GM19025 (cell line): ENCODE results near the gene DDX31.
"Not testable (repeated sequence)": the region's sequence is repeated elsewhere in the genome, so short reads cannot be mapped to it uniquely, and the experiment has no call there.

Experiments used
- ATAC-seq: cut with Tn5 transposase; IDR thresholded peaks from one replicate; pipeline ENCODE4 v1.9.1; 2021; ENCODE audit warnings: mild to moderate bottlenecking, low read depth, moderate library complexity; ENCODE audit not compliant: unreplicated experiment

Gene DDX31

DNA sequence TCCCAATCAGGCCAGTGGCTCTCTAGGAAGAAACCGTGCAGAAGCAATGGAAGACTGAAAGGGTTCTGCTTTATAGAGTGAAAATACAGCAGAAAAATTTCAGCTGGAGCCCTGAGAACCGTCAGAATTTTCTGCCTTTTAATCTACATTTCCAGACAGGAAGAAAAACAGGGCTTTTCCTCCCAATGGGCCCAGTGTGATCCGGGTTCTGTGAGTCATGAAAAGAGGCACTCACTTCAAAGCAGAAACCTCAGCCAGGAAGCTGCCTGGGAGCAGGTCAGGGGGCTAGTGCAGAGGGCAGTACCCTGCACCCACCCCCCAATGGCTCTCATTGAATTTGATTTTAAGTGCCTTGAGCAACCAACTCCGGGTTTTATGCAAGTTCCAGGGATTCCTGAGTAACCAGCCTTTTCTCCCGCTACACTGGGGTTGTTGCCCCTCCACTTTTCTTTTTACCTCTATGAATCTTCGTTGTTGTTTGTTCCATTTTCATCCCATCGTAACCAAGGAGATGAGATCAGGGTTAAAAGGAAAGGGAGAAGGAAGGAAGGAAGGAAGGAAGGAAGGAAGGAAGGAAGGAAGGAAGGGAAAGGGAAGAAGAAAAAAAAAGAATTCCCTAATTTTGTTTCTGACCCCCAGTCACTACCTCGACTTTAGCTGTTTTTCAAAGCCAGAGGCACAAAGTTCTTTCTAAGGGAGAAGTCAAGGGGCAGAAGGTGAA, 86.0 kb downstream of the DDX31 start:
- ATAC-seq: no peak

DNA sequence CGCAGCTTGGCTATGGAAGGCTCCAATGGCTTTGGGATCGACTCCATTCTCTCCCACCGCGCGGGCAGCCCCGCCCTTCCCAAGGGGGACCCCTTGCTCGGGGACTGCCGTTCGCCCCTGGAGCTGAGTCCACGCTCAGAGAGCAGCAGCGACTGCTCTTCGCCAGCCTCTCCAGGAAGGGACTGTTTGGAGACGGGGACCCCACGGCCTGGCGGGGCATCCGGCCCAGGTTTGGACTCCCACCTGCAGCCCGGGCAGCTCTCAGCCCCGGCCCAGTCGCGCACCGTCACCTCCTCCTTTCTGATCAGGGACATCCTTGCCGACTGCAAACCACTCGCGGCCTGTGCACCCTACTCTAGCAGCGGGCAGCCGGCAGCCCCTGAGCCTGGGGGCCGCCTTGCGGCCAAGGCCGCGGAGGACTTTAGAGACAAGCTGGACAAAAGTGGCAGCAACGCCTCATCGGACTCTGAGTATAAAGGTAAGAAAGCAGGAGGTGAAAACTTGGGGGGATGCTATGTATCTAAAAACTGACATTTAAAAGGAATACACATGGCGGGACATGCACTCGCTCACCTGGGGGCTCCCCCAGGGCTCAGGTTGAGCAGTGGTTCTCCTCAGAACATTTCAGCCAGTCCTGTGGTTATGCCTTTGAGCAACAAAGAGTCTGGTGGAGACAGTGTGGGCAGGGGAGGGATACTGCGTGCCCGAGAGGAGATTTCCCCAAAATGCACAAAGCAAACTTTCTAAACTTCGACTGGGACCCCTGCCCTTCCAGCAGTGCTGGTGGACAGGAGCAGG, 86.8 kb downstream of the DDX31 start:
- ATAC-seq: no peak

DNA sequence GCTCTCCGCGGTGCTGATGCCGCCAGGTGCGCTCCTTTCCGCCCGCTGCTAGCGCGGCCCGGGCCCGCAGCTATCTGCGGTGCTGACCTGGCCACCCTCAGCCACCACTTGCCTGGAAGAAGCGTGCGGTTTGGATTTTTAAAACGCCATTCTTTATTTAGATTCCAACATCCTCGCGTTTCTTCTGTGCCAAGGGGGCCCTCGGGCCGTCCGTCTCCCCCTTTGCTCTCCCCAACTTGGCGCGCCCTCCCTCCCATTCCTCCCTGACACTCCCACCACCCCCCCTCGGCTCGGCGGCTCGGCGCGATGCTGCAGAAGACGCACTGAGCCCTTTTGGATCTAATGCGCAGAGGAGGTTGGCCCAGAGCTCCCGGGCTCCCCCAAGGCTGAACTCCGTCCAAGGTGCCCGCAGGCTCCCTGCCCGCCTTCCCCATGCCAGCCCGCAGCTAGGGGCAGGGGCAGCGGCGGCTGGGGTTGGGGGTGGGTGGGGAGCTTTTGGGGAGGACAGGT, 87.5 kb downstream of the DDX31 start, which contains the start of gene BARHL1:
BARHL1 (plus strand) TSS at position 331 of the 510 bp plus-strand sequence. CDS start 192 bp downstream, outside the sequence.
- ATAC-seq: no peak

DNA sequence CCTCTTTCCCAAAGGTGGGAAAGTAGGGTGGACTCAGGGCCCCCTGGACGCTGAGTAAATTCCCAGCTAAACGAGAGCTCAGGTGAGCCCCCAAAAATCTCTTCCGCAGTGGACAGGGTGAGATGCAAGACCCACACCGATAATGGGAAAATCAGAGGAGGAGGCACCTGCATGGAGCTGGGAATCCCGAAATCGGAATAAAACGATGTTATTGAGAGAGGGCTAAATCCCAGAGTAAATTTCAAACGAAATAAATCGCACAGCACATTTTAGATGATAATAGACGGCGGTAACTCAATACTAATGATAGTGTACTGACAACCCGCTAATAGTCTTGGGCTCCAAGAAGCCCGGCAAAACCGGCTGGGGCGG, 90.4 kb downstream of the DDX31 start:
- ATAC-seq: no peak

DNA sequence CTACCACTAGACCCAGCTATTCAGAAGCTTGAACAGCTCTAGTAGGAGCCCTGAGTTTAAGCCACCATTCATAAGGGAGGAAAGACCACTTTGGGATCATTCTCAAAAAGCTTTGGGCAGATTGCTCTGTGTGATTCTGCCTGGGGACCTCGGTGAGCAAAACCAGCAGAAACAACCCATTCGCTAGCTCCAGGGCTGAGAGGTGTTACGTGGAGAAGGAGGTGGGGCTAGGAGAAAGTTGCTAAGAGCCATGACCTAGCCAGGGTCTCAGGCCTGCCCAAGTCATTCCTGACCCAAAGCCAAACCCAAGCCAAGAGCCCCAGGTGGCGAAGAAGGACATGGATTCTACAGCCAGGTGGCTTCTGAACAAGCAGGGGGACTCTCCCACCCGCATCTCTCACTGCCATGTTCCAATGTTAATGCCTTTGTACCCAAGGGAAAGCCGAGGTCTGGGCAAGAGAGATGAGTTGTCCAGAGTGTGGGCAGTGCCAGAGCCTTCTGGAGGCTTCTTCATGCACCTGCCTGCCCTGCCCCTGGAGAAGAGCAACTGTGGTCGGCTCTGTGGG, 91.3 kb downstream of the DDX31 start:
- ATAC-seq: no peak

DNA sequence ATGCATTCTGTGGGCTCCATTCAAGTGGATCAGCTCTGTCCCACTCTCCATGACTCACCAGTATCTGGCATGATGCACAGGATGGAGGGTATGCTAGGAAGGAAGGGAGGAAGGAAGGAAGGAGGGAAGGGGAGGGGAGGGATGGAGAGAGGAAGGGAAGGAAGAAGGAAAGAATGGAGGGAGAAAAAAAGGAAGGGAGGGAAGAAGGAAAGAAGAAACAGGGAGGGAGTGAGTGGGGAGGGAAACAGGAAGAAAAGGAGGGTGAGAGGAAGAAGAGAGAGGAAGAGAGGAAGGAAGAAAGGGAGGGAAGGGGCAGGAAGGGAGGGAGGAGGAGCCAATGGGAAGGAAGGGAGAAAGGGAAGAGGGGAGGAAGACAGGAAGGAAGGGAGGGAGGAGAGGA, 92.7 kb downstream of the DDX31 start:
- ATAC-seq: no peak

DNA sequence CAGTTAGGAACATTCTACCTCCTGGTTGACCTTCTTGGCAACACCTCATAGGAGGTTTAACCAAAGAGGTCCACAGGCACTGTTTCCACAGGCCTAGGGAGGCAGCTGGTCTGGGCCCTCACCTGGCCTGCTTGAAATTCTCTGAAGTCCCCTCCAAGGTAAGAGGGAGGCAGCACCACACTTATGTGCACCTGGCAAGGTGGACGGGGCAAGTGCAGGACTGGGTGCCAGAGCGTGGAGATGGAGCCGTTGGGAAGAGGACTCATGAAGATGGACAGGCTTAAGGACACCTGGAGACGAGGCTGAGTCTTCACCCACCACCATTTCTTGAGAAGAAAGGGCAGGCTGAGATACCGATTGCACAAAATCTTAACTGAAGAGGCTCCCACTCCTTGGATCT, 94.0 kb downstream of the DDX31 start:
- ATAC-seq: no peak

DNA sequence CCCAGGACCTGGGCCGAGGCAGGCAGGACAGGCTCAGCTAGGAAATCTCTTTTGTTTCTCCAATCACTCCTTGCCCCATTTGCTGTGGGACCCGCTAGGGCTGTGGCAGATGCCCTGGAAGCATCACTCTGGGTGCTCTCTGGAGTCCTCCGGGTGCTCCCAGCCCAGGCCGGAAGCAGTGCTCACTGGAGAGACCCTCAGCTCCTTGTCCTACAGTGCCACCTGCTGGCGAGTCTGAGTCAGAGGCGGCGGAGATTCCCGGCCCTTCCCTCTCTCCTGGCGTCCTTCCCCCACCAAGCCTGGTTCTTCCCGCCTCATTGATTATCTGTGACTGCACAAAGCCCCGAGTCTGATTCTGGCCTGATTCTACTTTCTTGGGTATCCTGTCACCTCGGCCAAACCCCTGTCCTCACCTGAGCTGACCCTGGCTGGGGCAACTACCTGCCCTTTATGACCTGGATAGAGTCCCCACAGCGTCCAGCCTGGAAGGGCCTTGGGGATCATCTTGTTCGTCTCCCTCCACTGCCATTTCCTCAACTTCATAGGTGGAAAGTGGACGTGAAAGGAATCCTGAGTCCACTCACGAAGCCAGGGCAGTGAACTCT, 94.7 kb downstream of the DDX31 start:
- ATAC-seq: no peak

DNA sequence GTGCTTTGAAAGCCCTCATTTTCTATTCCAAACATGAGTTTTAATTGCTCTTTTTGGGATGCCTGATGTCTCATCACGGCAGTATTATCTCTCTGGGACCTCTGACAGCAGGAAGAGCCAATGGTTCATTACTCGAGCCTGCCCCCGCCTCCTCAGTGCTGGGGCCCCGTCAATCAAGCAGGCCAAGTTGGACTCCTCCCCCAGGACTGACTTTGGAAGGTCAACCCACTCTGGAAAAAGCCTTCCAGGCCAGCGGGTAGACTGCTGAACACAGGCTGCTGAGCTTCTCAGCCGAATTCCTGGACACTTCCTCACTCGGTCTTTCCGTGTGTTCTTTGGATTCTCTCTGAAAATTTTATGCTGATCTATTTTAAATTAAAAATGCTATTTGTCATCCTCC, 96.9 kb downstream of the DDX31 start:
- no peak for ATAC-seq

DNA sequence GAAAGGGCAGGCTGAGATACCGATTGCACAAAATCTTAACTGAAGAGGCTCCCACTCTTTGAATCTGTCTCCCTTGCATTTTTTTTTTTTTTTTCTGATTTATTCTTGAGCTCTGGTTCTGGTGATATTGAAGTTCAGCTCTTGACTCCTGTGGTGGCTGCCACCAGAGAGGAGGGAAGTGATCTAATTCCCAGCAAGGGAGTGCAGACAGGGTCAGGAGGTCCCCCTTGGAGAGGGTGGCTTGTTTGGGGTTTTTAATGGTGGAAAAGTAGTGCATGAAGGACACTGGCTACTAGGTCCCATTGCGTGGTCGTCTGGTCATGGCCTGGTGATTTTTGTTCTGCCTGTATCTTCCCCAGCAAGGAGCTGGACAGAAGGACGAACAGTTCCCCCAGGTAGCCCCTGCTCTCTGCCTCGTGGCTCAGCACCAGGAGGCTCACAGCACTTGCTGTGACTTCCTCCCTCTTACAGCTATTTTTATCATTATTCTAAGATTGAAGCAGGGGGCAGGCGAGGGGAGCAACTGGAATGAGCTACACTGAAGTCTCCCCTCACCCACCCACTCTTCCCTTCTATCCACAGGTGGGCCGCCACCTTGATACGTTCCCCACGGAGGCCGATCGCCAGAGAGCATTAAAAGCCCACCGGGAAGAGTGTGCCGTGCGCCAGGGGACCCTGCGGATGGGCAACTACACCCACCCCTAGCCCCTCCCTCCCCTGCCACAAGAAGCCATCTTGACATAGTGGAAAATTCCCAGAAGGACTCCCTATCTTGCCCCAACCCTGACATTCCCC, 97.8 kb downstream of the DDX31 start:
- ATAC-seq: no peak

DNA sequence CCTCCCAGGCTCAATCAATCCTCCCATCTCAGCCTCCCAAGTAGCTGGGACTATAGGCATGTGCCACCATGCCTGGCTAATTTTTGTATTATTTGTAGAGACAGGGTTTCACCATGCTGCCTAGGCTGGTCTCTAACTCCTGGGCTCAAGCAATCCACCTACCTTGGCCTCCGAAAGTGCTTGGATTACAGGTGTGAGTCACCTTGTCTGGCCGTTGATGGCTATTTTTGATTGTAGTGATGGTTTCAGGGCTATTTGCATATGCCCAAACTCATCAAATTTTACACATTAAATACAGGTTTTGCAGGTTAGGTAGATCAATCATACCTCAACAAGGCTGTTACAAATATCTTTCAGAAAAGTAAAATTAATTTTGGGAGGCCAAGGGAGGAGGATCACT, 101.0 kb downstream of the DDX31 start:
- not testable (repeated sequence) for ATAC-seq

DNA sequence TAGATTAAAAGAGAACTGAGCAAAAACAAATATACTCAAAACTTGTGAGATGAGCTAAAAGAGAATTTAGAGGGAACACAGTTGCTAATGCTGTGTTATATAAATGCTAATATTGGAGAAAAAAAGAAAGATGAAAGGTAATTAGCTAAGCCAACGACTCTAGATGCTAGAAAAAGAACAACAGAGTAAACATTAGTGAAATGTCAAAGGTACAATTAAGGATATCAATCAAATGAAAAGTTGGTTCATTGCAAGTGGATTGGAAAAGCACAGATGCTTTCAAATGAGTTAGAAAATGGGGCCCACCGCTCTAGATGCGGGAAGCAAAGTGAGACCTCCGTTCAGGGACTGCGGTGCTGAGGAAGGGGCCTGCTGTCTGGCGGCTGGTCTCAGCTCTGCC, 105.3 kb downstream of the DDX31 start:
- no peak for ATAC-seq

DNA sequence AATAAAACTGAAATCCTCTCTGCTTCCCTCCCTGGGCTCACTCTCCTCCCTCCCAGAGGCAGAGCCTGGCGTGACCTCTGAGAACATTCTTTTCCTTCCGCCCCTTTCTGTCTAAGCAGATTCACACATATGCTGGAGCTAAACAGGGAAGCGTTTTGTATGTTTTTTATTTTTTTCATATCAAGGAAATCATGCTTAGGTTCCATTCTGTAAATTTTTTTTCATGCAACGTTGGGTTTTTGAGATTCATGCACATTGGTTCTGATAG, 107.5 kb downstream of the DDX31 start:
- ATAC-seq: no peak

DNA sequence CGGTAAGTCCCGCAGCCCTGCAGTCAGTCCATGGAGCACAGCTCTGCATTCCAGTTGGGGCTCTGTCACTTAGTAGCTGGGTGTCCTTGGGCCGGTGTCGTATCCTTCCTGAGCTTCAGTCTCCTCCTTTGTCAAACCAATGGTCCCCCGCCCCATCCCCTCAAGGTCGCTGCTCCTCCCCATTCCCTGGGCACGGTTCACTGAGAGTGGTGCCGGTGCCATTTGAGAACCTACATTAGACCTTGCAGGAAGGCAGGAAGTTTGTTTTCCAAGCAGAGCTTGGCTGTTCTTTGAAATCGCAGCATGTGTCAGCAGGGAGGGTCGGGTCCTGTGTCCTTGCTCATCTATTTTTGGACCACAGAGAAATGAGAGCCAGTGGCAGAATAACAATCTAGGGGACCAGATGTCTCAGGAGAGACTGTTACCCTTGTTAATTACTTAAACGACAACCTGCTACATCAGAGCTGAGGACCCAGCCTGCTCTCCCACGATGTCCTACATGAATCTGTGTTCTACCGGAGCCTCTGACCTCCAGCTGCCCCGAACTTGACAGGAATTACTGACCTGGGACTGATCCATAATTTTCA, 109.1 kb downstream of the DDX31 start:
- ATAC-seq: no peak

DNA sequence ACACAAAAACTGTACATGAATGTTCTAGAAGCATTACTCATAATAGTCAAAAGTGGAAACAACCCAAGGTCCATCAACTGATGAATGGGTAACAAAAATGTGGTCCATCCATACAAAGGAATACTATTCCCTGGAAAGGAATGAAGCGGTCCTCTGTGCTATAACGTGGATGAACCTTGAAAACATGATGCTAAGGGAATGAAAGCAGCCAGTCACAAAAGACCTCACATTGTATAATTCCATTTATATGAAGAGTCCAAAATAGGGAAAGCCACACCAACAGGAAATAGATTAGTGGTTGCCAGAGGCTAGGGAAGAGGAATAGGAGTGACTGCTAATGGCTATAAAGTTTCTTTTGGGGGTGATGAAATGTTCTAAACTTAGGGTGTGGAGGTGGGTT, 110.1 kb downstream of the DDX31 start:
- ATAC-seq: no peak

DNA sequence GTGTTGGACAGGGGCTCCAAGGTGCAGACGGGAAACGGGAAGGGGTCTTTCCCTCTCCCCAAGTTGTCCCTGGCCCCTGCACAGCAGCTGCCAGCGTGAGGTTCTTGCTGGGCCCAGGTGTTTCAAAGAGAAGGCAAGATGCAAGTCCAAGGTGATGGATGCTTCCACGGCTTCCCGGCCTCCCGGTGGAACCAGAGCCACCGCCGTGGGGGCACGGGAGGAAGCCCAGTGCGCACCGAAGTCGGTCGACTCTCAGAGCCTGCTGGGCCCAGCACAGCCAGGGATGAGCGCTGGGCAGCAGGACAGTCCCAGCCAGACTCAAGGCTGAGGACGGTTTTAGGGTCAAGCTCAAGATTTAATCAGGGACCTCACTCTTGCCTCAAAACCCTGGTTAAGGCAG, 112.6 kb downstream of the DDX31 start:
- ATAC-seq: no peak

DNA sequence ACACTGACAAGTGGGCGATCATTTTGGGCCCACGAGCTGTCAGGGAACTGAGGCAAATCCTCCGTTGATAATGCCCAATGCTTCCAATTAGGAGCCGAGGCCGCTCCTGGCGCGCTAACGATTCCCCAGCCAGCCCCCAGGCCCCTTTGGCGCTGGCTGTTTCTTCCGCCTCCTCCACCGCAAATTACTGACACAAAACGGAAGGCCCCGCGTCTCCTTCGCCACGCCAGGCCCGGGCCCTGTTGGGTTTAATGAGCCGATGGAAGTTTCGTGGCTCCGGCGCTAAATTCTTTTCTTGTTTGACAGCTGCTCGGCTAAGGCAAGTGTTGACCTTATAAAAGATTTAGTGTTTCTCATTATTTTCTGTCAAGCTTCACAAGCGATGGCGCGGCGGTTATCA, 113.1 kb downstream of the DDX31 start:
- no peak for ATAC-seq

DNA sequence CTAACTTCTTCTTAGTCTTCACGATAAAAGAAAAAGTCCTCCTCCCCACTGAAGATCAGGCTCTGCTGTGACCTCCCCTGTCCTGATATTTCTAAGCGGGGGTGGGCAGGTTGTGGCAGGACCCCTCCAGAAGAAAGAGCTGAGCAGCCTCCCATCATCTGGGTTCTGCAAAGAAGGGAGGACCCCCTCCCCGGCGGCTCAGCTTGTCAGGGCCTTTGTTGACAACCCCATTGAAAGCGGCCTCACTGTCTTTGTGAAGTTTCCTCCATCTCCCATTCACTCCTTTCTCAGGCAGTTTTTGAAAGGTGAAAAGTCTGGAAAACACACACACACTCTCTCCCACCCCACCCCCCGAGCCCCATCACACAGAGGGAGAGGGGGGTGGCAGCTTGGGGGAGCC, 113.5 kb downstream of the DDX31 start:
- ATAC-seq: no peak

DNA sequence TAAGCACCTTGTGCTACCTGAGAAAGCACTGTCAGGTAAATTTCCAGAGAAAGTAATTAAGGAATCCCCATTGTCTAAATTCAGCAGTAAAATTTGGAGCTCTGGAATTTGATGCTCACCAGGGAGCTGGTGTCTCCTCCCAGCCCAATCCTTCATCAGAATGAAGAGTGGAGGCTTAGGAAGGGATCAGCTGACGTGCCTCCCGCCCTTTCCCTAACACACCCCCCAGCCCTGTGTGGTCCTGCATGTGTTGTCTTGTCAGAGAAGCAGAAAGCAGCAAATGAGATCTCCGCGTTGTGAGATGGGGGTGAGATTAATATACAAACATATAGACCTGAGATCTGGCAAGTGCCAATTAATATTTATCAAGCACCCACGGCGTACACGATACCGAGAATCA, 114.3 kb downstream of the DDX31 start:
- no peak for ATAC-seq

DNA sequence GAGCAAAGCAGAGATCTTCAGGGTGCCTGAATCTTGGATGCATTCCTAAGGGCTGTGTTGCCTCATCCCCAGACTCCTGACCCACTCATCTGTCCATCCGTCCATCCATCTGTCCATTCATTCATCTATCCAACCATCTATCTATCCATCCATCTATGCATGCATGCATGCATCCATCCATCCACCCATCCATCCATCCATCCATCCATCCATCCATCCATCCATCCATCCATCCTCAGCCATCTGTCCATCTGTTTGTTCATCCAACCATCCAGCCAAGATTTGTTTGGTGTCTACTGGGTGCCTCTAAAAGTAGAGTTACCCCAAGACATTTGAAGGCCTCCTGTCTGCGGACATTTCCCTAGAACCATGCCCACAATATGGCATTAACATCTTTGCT, 115.0 kb downstream of the DDX31 start:
- ATAC-seq: no peak
